H1 (cell line): ENCODE results near the gene TMEM132A. TPM values are rescaled to one million over a fixed set of nuclear protein-coding genes. Genes with fewer than 3 reads are reported as not detected.

Experiments used
- ATF3 ChIP-seq: IDR thresholded peaks from 2 replicates; pipeline ENCODE4 v1.6.1; 2011; ENCODE audit warnings: low read depth, mild to moderate bottlenecking, low read length; ENCODE audit not compliant: insufficient read depth
- EP300 ChIP-seq, 2 experiments: IDR thresholded peaks; 1 replicate in 1 of 2; 2 replicates in 1 of 2; pipeline ENCODE4 v1.6.1; 2011 to 2012; ENCODE audit warnings: low read depth in 2 of 2, low read length in 2 of 2, mild to moderate bottlenecking in 2 of 2, borderline replicate concordance in 1 of 2, inconsistent platforms in 1 of 2, moderate library complexity in 1 of 2
- POLR2A ChIP-seq, 2 experiments: IDR thresholded peaks; 1 replicate in 1 of 2; 2 replicates in 1 of 2; pipeline ENCODE4 v1.6.1; 2011; ENCODE audit warnings: low read depth in 2 of 2, low read length in 2 of 2, mild to moderate bottlenecking in 2 of 2; ENCODE audit errors: control extremely low read depth in 1 of 2
- polyA plus RNA-seq, 7 experiments: library from polyadenylated mRNA; depleted of rRNA in 3 of 7; stranded (reverse) in 5 of 7; unstranded in 2 of 7; fragments of >200 nt in 5 of 7; fragments of 200-250 nt in 2 of 7; gene quantifications; 1 replicate in 5 of 7; 2 replicates in 1 of 7; 4 replicates in 1 of 7; pipeline versions ENCODE4 v1.2.1 to v1.2.3, GENCODE V29; 2011 to 2013; ENCODE audit warnings: missing spikeins in 2 of 7, mixed read lengths in 2 of 7
- total RNA-seq: library from RNA; stranded (reverse); fragmentation: NEBNext Ultra II Directional; extraction: Animal tissue kit (Norgen Biotek cat#: 25700); gene quantifications from 2 replicates; pipeline ENCODE4 v1.2.1, GENCODE V29; 2021

Gene TMEM132A
- total and polyA plus RNA-seq, 2 of the 8 experiments (the other 6 are each of a cell fraction or from before 2014, with no cell fraction given) = 46.6 to 97.9 TPM

GRCh38 chr11:60910711-60911380 is 13.4 kb upstream of the TMEM132A start (continued):
- TF ChIP-seq ATF3 (no peak), POLR2A (IDR thresholded peaks at IDR 0.05; ENCODE audit: control extremely low read depth in 1 of 2, low read depth in 2 of 2, low read length in 2 of 2) (no peak), EP300 (IDR thresholded peaks at IDR 0.05; ENCODE audit: borderline replicate concordance in 1 of 2, low read depth in 2 of 2, low read length in 2 of 2) (no peak)
- TF ChIP-seq, all 59 proteins: peak for 0
